CD4-positive, alpha-beta T cell treated with Interleukin-4 for 1 hour (primary cell): ENCODE measurements around the gene ATPAF2.
"Not testable (repeated sequence)": the region's sequence is repeated elsewhere in the genome, so short reads cannot be mapped to it uniquely, and the experiment has no call there.

Source experiments
- DNase-seq, 2 donors: peaks; one replicate each; pipeline ENCODE4 v3.0.0-alpha.2; 2020 to 2022

Gene ATPAF2

GRCh38 chr17:18009609-18010420 is 29.2 kb downstream of the ATPAF2 start:
- no peak for DNase-seq

- DNase-seq: no peak
These were observed 30.3 kb downstream of the ATPAF2 start for GRCh38 chr17:18008496-18009268.

GRCh38 chr17:18006495-18007239 is 32.3 kb downstream of the ATPAF2 start:
- DNase-seq: no peak

GRCh38 chr17:18005496-18005895 is 33.5 kb downstream of the ATPAF2 start:
- DNase-seq: no peak

- no peak for DNase-seq
These were observed 34.1 kb downstream of the ATPAF2 start for GRCh38 chr17:18004884-18005305.

GRCh38 chr17:18004345-18004744 is 34.6 kb downstream of the ATPAF2 start:
- DNase-seq: no peak

- no peak for DNase-seq
These were observed 36.8 kb downstream of the ATPAF2 start for GRCh38 chr17:18002171-18002570.

GRCh38 chr17:18000030-18000408 is 38.9 kb downstream of the ATPAF2 start:
- no peak for DNase-seq

GRCh38 chr17:17999364-18000029 is 39.5 kb downstream of the ATPAF2 start:
- no peak for DNase-seq

- DNase-seq: no peak
These were observed 40.0 kb downstream of the ATPAF2 start for GRCh38 chr17:17998934-17999333.

- DNase-seq: not testable (repeated sequence)
These were observed 43.1 kb downstream of the ATPAF2 start for GRCh38 chr17:17995887-17996286.

- peak in 1 of 2 donors; percentile 4 for DNase-seq
These were observed 44.5 kb downstream of the ATPAF2 start for GRCh38 chr17:17994271-17995069.

GRCh38 chr17:17993852-17994251 is 45.1 kb downstream of the ATPAF2 start:
- DNase-seq: no peak

GRCh38 chr17:17993366-17993765 is 45.6 kb downstream of the ATPAF2 start:
- DNase-seq: no peak

GRCh38 chr17:17990282-17990681 is 48.7 kb downstream of the ATPAF2 start:
- DNase-seq: no peak

GRCh38 chr17:17989618-17990017 is 49.4 kb downstream of the ATPAF2 start:
- no peak for DNase-seq

GRCh38 chr17:17989081-17989480 is 49.9 kb downstream of the ATPAF2 start:
- DNase-seq: no peak

- DNase-seq: no peak
These were observed 50.5 kb downstream of the ATPAF2 start for GRCh38 chr17:17988427-17988945.

- no peak for DNase-seq
These were observed 51.1 kb downstream of the ATPAF2 start for GRCh38 chr17:17987901-17988300.

- DNase-seq: no peak
These were observed 51.6 kb downstream of the ATPAF2 start for GRCh38 chr17:17987187-17987896.

GRCh38 chr17:17985555-17985954 is 53.4 kb downstream of the ATPAF2 start:
- DNase-seq: no peak
